GM10847 (cell line): ENCODE data around the gene TMEM79.

Experiments
- POLR2A ChIP-seq: IDR thresholded peaks from 2 replicates; pipeline ENCODE4 v1.6.1; 2011; ENCODE audit not compliant: insufficient read length; ENCODE audit errors: extremely low read depth

The TMEM79 gene, protein sequence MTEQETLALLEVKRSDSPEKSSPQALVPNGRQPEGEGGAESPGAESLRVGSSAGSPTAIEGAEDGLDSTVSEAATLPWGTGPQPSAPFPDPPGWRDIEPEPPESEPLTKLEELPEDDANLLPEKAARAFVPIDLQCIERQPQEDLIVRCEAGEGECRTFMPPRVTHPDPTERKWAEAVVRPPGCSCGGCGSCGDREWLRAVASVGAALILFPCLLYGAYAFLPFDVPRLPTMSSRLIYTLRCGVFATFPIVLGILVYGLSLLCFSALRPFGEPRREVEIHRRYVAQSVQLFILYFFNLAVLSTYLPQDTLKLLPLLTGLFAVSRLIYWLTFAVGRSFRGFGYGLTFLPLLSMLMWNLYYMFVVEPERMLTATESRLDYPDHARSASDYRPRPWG

DNA sequence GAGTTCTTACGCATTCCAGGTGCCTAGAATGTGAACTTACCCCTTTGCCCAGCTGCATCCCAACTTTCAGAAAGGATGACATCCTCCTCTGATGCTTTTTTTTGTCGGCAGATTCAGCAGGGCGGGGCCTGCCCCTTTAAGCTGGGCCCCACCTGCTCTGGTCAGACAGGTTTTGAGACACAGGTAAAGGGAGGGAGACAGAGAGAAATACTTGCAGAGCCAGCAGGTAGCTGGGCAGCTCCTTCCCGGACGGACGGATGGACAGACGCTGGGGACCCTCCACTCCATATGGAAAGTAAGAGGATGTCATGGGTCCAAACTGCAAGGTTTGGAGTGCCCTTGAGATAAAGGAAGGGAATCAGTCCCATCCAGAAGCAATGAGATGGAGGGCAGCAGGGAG, at the start of gene TMEM79:
Gene TMEM79, plus strand, starts transcription at position 214 of the 400 bp plus-strand sequence. CDS start 902 bp downstream, outside the sequence.
- no peak for TF ChIP-seq POLR2A

DNA sequence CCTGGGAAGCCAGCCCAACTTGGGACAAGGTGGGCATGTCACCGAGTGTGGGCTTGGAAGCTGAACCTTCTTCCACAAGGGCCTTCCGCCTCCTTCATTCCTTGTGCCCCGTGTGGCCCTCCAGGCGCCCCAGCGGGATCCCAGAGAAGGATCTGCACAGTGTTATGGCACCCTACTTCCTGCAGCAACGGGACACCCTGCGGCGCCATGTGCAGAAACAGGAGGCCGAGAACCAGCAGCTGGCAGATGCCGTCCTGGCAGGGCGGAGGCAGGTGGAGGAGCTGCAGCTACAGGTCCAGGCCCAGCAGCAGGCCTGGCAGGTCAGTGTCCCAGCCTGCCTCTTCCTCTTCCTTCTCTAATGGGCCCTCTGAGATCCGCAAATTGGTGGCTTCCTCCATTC, 48.0 kb upstream of the TMEM79 start:
- TF ChIP-seq POLR2A, result no peak

DNA sequence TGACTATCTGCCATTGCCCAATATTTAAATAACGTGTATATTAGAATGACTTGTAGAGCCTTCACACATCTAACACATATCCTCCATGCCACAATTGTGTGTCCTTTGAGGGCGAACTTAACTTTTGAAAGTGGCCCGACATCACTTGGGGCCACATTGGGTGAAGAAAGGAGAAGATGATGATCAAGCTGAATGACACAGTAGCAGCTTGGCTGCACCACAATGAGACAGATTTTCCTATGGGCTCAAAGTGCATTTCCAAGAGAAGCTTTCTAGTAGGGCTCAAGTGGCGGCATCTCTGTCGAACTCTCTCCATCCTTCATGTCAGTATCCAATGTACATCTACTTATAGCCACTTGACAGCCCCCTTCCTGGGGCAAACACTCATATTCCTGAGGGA, 45.9 kb upstream of the TMEM79 start:
- TF ChIP-seq POLR2A, result no peak

DNA sequence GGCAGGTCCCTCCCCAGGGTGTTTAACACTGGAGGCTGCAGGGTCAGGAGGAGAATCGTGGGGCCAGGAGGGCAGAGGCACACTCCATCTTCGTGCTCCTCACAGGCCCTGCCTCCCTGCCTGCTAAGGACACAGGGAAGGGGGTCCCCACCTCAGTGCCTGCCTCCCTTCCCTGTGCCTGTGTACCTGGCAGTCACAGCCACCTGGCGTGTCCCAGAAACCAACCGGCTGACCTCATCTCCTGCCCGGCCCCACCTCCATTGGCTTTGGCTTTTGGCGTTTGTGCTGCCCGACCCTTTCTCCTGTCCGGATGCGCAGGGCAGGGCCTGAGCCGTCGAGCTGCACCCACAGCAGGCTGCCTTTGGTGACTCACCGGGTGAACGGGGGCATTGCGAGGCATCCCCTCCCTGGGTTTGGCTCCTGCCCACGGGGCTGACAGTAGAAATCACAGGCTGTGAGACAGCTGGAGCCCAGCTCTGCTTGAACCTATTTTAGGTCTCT, 42.8 kb upstream of the TMEM79 start:
- TF ChIP-seq POLR2A, result no peak

DNA sequence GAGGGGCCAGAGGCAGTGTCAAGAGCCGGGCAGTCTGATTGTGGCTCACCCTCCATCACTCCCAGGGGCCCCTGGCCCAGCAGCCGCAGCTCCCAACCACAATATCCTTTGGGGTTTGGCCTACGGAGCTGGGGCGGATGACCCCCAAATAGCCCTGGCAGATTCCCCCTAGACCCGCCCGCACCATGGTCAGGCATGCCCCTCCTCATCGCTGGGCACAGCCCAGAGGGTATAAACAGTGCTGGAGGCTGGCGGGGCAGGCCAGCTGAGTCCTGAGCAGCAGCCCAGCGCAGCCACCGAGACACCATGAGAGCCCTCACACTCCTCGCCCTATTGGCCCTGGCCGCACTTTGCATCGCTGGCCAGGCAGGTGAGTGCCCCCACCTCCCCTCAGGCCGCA, 42.2 kb upstream of the TMEM79 start, which contains the start of gene BGLAP:
Gene BGLAP, plus strand, starts transcription at position 259 of the 400 bp plus-strand sequence. Its CDS starts 48 bp downstream, at position 307.
- no peak for TF ChIP-seq POLR2A

DNA sequence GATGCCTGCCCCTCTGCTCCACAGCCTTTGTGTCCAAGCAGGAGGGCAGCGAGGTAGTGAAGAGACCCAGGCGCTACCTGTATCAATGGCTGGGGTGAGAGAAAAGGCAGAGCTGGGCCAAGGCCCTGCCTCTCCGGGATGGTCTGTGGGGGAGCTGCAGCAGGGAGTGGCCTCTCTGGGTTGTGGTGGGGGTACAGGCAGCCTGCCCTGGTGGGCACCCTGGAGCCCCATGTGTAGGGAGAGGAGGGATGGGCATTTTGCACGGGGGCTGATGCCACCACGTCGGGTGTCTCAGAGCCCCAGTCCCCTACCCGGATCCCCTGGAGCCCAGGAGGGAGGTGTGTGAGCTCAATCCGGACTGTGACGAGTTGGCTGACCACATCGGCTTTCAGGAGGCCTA, 41.4 kb upstream of the TMEM79 start:
- TF ChIP-seq POLR2A, result no peak

DNA sequence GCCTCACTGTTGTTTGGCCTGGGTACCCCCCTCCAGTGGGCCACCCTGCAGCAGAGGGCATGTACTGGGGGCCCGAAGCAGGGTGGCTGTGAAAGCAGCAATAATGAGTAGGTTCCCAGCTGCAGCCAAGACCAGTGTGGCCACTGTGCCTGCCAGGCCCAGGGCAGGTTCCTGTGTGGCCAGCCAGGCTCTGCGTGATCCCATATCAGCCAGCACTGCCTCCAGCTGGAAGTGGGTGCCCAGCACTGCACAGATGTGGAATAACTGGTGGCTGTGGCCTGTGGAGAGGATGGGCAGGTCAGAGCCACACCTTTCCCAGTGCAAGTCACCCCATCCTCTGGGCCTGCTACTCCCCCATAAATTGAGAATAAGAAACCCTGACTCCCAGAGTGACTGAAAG, 40.0 kb upstream of the TMEM79 start:
- no peak for TF ChIP-seq POLR2A

DNA sequence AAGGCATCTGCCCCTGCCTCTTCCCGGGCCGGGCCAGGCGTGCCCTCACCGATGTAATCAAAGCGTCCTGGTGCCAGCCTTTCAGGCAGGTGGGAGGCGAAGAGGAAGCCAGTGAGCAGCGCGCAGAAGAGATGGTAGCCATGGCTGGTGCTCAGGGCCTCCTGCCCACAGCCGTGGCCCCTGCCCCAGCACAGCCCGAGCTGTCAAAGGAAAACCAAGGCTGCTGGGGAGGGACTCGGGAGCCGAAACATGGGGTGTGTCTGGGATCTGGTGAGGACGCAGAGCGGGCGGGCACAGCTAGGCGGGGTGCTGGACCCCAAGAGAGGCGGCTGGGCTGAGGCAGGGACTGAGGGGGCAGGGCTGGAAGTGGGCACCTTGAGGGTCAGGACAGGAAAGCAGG, 39.4 kb upstream of the TMEM79 start:
- TF ChIP-seq POLR2A, result no peak

DNA sequence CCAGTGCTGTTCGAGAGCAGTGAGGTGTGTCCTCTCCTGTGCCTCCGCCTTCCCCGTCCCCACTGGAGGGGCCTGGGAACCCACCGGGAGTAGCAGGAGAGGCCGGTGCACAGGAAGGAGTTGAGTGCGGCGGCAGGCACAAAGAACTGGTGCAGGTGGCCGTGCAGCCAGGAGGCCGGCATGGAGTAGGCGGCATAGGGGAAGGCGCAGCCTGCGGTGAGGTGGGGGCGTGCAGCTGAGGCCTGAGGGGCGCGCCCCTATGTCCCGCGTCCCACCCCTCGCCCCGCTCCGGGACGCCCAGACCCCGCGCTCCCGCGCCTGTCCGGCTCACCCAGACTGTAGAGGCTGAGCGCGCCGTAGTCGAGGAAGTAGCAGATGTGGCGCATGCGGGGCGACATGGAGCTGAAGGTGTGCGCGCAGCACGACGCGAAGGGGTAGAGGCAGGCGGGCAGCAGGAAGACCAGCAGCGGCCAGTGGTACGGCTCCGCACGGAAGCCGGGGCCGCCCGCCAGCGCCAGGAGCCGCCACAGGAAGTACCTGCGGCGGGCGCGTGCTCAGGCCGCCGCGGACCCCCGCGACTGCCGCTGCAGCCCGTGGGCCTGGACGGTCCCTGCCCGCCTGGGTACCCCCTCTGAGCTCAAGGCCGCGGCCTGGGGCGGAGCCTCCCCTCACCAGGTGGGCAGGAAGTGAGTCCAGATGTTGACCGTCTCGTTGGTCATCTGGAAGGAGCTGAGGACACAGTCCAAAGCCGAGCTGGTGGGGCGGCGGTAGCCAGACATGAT, 38.5 kb upstream of the TMEM79 start:
- peak; percentile 26 for TF ChIP-seq POLR2A

DNA sequence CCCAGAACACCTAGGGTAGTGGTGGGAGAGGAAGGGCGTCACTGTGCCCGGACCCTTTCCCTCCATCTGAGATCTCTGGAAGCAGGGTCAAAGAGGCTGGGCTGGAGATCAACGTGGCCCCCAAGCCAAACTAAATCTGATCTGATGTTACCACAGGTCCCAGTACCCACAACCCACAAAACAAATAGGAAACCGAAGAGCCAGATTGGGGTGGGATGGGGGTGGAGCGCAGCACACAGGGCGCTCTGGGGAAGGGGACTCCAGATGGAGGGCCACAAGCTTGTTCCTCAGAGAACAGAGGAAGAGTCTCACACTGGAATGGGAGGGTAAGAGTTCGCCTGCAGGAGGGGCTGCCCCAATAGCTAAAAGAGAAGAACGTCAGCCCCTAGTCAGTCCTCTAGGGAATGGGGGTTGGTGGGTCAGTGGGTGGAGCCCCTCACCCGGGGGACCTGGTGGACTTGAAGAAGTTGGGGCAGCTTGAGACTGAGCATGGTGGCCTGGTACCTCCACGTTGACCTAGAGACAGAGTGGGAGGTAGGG, 37.8 kb upstream of the TMEM79 start:
- TF ChIP-seq POLR2A, result no peak

DNA sequence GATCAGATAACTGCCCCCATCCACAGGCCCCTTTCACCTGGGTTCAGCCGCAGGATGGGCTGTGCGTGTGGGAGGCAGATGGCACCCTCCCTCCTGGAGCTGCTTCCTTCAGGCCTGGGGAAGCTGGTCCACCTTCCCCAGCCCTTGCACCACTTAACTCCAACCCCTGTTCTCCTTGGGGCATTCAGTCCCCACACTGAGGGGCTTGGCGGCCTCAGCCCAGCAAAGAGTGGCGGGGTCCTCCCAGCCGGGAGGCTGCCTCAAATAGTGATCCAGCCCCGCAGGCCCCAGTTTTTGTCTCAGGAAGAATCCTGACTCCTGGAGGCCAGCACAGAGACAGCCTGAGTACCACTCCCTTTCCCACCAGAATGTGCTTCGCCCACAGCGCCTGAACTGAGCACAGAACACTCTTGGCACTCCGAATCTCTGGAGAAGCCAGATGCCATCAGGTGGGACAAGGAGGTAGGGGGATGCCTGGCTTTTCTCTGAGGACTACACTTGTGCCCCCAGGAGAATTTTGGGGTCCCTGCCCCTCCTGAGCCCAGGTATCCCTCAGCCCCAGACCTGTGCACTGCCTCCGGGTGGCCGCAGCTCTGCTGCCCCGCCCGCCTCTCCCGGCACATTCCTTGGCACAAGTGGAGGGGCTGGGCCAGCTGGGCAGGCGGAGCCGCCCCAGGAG, 37.2 kb upstream of the TMEM79 start:
- no peak for TF ChIP-seq POLR2A

DNA sequence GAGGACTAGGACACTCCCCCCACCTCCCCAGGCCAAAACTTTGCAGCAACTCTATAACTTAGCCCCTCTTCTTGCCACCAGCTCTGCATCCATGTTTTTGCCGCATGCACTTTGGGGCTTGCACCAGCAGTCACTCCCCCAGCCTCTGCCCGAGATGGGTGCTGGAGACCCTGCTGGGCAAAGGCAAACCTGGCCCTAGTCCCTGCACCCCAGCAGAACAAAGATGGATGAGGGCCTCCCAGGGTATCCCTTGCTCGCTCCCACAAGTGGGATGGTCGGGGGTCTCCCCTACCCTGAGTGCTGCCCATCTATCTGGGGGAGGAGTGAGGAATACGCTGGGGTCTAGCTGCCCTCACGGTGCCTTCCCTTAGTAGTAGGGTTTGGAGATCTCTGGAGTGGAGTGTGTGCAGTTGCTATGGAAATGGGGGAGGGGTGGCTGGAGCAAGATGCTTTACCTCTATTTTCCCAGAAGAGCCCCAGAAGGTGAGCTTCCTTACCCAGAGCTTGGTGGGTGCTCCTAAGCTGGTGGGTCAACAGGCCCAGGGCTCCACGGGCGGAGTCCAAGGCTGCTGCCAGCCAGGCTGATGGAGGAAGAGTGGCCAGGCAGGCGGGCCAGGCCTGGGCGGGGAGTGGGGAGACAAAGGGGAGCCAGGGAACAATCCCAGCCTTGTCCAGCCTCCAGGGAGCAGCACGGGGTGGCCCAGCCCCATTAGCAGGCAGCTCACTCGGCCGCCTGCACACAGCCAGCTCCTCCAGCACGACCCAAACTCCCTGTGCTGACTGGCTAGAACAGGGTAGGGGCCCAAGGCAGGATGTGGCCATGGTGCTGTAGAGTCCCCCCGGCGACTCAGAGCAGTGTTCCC, 36.4 kb upstream of the TMEM79 start, which contains the start of gene PAQR6:
Gene PAQR6, minus strand, starts transcription at position 597 of the 863 bp plus-strand sequence. CDS start 1,325 bp downstream, outside the sequence.
- no peak for TF ChIP-seq POLR2A

DNA sequence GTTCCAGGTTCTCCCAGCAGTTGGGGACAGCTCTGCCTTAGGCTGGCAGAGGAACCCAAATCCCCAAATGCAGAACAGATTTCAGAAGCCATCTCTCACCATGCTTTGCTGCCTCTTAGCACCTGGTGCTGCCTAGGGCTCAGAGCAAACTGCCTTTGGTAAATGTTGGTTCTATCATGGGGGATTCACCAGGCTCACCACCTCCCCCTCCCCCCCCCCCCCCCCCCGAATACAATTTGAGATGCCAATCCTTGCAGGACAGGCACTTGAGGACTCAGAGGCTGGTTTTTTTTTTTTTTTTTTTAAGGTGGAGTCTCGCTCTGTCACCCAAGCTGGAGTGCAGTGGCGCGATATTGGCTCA, 35.8 kb upstream of the TMEM79 start:
- no peak for TF ChIP-seq POLR2A

DNA sequence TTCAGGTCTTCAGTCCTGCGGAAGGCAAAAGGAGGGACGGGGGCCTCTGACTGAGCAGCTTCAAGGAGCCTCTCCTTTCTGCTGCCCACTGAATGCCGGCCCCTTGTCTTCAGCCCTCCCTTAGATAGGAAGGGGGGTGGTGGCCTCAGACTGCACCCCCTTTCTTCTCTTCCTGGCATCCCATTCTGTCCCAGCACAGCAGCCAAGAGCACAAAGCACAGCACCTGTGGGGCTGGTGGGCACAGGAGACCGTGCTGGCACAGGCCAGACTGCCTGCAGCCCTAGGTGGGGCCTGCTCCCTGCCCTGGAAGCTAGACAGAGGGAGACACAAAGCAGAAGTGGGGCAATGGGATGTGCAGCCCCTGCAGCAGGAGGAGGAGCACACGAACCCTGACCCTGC, 34.5 kb upstream of the TMEM79 start:
- no peak for TF ChIP-seq POLR2A
